ENCODE data around the gene NRG2.
A peak's percentile ranks its signal among the peaks of the same experiment; 100 is the strongest.

Gene NRG2

DNA sequence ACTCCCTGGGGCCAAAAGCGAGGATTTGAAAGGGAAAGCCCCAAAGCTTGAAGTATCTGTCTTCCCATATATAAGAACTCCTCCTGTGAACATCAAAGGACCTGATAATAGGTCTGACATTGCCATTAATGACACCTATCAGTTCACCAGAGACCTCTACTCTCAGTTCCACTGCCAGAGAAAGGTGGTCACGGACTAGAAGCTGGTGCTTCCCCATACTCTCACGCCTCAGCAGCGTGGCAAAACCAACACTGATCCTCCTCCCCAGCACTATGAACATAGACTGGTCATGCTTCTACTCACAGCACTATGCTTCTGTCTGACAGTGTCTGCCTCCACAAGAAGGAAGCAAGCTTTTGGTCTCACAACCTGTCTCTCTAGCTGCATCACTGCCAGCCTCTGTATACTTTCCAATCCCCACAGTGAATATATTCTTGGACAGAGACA is 37.9 kb downstream of the NRG2 start:
- no peak for DNase-seq

DNA sequence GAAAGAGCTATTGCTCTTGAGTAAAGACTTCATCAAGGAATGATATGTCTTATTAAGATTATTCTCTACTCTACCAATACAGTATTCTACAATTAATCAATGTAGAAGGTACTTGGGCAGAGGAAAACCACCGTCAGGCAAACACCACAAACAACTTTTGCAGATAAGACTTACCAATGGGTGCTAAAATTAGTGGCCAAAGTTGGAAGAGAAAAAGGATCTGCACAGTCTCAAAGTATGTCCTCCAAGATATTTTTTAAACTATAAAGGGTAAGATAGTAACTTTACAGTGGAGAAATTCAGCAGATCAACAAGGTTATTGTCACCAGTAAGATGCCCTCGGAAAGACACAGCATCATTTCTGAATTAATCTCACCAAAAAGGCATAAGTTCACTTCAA is 38.9 kb downstream of the NRG2 start:
- DNase-seq: no peak

DNA sequence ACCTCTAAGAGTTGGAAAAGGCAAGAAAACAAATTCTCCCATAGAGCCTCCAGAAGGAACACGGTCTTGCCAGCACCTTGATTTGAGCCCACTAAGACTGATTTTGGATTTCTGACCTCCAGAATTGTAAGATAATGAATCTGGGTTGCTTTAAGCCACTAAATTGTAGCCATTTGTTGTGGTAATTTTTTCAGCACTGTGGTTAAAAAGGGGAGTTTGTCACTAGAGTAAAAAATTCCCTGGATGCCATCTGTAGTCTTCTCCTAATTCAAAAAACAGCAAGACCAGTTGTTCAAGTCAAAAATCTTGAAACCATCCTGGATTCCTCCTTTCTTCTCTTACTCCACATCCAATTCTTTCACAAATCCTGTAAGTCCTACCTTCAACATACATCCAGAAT is 39.6 kb downstream of the NRG2 start:
- no peak for DNase-seq

DNA sequence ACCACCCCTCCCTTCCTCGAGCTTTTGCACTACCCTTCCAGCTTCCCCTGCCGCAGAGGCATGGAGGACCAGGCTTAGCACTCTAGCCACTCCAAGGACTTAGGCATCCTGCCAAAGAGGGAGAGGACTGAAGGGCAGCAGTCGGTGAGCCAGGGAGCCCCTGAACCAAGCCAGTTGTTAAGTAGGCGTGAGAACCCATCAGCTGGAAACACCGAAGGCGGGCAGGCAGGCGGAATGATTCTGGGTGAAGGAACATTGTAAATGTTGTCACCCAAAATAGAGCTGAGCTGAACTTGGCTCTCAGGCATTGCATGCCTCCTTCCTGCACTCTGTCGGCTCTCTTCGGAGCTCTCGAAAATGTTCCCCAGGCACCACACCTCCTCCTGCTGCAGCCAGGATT is 42.8 kb downstream of the NRG2 start:
- no peak for DNase-seq

DNA sequence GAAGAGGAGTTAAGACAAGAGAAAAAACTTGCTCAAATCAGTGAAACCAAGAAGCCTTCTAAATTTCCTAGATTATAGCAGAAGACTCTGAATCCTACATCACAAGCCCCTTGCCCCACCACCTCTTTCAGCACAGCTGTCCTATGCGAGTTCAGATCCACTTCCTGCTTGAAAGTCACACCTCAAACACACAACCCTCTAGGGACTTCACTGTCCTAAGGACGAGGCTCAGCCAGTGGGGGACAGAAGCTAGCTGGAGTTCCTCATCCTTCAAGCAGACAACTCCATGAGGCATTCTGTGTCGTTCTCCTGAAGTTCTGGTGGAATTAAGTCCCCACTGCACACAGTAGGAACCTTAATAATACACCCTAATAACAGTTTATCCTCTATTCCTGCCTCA is 44.3 kb downstream of the NRG2 start:
- no peak for DNase-seq

DNA sequence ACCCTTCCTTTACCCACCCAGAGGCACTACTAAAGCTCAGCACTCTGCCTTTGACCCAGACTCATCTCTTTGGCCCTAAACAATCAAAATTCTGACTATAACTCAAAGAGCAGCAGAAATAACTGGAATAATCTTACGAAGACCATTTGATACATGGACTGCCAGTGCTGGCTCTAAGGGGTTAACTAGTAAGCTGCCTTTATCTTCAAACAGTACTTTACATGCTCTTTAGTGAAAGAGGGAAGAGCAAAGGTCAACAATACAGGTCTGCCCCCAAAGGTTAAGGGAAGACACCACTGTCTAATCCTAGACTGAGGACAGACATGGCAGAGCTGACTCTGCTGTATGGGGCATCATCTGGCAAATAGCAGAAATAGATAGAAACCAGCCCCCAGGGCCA is 45.8 kb downstream of the NRG2 start:
- DNase-seq: no peak

DNA sequence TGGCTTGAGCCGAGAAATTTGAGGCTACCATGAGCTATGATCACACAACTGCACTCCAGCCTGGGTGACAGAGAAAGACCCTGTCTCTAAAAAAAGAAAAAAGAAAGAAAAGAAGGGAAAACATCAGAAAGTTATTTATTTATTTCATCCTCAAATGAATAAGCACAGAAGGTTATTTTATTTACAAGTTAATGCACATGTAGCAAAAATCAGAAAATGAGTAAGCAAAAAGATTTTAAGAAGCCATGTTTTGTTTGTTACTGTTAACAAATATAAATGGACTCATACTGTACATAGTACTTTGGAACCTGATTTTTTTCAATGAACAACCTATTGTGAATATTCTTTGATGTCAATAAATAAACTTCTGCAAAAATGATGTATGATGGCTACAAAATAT is 47.2 kb downstream of the NRG2 start:
- DNase-seq: no peak

DNA sequence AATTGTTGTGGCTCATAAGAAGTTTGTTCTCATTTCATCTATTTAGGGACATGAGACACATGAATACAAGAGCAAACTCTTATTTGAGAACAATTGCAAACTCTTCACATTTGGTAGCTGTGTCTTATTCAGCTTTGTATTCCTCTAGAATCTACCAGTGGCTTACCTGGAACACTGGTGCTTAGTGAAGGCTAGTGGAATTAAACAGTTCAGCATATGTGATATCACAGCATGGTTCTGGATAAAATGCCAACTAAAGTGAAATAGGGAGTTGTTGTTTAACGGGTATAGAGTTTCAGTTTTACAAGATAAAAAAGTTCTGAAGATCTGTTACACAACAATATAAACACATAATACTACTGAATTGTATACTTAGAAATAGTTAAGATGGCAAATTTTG is 48.9 kb downstream of the NRG2 start:
- no peak for DNase-seq

DNA sequence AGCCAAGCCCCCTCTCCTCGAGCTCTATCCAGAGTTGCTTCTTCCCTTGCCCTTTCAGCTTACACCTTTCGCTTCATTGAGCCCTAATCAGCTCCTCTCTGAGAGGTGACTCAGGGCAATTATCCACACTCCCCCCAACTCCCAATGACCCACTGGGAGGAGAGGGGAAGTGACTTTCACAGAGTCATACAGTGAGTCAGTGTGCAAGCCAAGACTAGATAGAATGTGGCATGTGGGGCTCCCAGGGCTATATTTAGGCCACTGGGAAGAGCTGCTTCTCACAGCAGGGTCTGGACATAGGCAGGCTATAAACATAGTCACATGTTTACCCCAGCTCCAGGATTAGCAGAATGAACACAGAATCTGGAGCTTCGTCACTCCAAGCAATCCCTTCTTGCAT is 57.4 kb downstream of the NRG2 start:
- DNase-seq: no peak

DNA sequence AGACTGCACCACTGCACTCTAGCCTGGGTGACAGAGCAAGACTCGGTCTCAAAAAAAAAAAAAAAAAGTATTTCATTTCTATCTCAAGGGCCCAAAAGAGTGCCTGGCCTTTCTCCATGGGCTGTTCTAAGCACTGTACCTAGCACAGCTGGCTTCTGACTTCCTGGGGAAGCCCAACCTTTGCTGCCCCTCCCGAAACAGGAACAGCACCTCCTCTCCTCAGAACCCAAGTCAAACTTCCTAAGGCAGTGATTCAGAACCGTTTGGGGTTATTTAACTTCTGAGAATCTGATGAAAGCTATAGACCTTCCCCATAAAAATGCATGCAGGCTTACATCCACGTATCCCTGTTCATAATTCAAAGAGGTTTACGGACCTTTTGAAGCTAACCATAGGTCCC is 57.8 kb downstream of the NRG2 start:
- no peak for DNase-seq

DNA sequence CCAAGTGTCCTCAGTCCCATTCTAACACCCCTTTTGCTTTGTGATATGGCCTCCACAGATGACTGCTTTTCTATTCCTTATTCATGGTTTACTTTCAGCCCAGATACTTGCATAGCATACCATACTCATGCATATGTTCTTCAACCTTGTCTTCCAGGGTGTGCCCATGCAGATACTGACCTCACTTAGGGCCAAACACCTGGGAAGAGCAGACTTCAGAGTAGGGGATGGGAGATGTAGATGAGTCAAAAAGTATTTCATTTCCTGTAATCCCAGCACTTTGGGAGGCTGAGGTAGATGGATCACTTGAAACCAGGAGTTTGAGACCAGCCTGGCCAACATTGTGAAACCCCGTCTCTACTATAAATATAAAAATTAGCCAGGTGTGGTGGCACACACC is 58.3 kb downstream of the NRG2 start:
- no peak for DNase-seq

DNA sequence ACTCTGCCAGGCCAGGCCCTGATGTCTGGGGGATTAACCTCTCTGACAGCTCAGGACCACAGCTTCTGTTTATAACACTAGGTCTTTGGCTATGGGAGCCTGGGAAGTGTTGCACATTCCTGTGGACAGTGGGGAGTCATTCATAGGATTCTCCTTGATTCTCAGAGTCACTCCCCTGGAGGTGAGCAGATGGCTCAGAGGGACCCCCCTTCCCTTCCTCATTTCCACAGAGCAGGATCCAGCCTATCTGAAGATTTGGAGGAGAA is 60.2 kb downstream of the NRG2 start:
- no peak for DNase-seq

DNA sequence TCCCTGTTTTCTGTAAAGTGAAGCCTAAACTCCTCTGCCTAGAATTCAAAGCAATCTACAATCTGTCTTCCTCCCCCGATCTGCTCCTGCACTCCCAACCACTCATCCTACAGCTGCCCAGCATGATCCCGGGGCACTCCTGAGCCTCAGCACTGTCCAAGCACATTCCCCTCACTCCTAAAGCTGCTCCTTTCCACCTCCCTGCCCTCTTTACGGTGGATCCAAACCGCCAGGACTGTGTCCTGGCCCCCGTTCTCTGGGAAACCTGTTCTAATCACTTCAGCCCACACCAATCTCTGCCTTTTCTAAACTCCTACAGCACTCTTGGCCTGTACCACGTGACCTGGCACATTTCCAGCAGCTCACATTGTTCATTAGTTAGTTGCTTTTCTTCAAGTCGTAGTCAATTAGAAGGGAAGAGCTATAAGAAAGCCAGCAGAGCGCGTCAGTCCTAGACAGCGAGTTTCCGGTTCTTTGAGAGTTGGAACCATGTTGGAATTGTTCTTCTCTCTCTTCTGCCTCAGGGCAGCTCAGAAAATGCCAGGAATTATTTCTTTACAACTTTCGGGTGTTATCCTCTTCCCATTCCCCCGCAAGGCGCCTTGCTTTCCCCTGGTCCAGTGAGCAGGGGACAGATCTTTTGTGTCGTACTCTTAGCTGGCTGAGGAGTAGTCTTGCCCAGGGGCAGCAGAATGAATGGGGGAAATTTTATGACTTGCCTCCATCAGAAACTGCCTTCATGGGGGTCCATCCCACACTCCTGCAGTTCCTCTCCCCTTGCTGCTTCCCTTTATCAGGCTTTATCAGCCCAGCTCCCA is 60.7 kb downstream of the NRG2 start:
- DNase-seq: no peak

DNA sequence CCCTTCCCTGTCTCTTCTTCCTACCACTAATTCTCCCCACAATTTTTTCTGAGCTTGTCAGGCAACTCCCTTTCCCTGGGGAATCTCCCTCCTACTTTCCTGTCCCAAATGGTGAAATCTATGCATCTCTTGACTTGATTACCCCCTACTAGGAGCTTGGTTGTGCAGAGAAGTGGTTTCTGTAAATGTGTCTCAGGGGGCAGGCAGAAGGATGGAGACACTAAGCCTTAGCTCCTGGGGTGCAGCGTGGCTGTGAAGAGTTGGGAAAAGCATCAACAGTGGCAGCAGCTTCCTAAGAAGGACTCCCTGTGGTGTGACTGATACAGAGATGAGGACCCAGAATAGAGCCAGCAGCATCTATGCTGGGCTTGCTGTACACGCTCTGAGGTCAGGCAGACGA is 62.3 kb downstream of the NRG2 start:
- no peak for DNase-seq

DNA sequence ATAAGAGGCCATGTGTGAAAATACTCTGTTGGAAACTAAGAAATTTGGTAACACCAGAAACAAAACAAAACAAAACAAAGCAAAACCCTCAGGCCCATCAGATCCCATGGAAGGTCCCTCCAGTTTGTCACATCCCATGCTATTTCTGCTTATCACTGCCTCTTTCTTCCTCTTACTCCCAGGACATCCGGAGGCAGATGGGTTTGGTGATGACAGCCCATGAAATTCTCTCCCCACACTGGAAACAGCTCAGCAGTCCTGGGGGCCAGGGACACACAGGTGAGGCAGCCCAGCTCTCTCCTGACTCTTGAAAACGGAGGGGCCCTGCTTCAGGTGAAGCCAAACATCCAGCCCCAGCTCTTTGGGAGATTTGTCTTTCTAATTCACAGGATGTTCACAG is 63.2 kb downstream of the NRG2 start:
- no peak for DNase-seq

DNA sequence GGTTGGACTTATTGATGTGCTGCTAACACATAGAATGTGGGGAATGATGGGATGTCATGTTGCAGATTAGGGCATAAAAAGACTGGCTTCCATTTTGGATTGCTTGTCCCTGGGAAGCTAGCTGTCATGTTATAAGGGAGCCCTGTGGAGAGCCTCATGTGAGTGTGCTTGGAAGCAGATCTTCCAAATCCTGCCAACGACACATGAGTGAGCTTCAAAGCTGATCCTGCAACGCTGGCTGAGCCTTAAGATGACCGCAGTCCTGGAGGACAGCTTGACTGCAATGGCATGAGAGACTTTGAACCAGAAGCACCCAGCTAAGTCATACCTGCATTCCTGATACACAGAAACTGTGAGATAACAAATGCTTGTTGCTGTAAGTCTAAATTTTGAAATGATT is 63.6 kb downstream of the NRG2 start:
- no peak for DNase-seq

DNA sequence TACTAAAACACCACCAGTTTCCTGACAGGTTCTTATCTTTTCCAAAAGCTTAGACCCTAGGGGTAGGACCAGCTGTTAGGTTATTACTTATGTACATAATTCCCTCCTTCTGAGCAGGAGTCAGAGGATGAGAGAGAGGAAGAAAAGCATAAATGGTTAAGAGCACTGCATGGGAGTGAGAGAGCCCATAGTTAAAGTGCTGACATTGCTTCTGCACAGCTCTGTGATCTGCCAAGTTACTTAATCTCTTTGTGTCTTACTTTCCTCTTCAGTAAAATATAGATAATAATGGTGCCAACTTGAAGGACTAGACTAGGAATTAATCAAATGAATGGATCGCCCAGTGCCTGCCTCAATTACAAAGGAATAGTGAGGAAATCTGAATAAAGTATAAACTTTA is 66.4 kb downstream of the NRG2 start:
- no peak for DNase-seq

DNA sequence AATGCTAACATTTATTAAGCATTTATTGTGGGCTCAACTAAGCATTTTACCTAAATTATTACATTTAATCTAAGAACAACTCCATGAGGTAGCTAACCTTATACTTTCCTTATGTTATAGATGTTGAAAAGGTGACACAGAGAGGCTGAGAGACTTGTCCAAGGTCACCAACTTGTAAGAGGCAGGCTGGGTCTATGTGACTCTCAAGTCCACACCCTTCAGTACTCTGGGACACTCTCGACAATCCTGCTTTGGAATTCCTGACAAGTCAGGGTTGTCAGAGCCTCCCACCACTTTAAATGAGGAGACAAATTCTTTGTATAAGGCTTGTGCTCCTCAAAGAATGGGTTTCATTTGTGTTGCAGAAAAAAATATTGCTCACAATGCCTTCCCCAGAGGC is 67.2 kb downstream of the NRG2 start:
- DNase-seq: no peak

DNA sequence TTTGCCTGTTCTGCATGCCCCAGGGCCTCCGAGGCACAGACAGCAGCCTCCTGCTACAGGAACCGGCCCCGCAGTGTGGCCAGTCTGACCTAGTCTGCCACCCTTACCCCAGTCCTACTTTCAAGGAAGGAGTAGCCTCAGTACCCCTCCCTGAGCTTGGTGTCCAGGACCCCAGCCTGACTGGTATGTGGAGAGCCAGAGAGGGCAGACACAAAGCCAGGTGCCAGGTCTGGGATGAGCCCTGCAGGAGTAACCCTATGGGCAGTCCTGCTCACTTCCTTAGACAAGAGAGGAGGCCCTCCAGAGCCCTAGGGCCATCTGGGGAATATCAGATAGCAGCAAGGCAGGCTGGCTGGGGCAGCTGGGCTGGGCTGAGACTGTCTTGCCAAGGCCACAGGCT is 67.8 kb downstream of the NRG2 start:
- no peak for DNase-seq

DNA sequence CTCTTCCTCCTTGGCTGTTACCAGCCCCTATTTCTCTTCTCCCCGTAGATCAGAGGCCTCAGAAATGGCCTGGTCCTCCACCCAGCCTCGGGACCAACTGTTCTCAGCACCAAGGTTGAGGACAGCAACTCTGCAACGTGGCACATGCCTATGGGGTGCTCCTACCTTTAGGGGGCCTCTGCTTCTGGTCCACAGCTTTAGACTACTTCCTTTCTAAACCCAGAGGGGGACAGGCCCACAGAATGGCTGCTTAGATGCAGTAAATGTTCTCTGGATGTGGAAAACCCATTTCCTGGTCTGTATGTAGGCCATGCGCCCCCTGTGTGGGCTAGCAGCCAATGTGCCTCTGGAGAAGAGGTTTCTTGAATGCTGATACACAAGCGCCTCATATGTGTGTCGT is 68.4 kb downstream of the NRG2 start:
- no peak for DNase-seq

DNA sequence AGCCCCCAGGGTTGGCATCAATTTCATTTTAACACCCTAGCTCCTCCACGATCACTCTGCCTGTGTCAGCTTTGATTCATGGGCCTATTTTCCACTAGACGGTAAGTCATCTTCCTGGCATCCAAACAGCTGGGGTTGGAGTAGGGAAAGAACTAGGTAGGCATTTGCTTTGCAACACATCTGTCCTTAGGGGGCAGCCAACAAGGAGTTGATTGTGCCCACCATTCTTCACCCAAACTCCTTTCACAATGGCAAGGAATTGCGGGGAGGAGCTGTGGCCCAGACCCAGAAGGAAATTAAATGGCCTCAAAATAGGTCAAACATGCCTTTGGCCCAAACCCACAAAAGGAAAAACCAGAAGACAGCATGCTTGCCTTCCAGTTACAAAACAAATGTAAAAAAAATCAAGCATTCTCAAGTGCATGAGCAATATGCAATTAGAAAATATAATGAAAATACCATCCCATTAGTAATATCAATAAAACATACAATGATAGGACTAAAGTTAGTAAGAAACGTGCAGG is 71.8 kb downstream of the NRG2 start:
- DNase-seq: no peak

DNA sequence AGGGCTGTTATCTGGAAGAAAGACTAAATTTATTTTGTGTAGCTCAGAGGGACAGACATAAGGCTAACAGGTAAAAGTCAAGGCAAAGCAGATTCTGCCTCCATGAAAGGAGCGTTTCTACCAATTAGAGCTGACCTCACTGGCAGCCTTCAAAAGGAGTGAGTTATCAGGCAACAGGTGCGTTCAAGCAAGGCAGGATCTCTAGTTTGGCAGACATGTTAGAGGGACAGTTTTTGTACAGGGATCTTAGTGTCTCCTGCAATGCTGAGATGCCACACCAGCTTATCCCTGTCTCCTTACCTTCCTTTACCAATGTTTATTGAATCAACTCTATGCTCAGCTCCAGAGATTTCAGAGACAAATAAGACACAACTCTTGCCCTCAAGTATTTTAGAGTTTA is 73.8 kb downstream of the NRG2 start:
- no peak for DNase-seq

DNA sequence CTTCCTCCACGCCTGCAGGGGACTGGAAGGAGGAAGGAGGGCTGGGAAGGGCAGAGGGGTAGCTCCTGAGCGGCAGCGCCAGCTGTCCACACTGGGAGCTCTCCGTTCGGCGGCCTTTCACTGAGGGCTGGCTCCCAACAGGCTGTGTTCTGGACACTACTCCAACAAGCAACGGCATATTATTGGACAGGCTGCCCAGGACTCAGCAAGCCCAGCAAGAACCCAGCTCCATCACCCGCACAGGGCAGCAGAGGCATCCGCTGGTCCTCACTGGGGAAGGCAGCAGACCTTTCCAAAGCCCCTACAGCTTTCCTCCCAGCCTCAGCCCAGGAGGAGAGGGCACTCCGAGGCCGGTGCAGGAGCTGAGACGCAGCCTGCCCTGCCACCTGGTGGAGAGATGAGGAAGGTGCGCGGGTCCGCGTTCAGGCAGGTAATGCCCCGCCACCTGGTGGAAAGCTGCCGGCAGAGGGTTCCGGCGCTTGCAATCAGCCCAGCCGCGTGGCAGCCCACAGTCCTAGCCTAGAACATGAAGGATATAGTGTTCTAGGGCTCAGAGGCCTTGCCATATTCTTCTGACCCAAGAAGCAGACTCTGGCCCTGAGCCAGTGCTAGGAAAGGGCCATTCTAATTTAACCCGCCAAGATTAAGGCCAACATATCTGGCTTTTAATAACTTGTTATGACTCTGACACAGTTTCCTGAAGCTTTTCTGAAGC is 74.4 kb downstream of the NRG2 start:
- peak; percentile 68 to 95 for DNase-seq

DNA sequence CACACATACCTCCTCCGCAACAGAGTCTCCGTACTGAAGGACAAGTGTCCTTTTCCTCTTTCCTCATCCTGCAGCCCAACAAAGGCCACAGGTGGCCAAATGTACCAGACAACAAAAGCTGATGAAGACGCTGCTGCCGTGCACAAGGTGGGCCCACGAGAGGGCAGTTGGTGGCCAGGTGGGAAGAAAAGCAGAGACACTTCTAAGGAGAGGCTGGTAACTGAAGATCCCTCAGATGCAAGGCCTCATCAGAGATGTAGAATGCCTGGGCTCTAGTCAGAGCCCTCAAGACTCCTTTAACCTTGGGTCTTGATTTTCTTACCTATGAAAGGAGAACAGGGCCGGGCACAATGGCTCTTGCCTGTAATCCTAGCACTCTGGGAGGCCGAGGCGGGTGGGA is 75.7 kb downstream of the NRG2 start:
- no peak for DNase-seq

DNA sequence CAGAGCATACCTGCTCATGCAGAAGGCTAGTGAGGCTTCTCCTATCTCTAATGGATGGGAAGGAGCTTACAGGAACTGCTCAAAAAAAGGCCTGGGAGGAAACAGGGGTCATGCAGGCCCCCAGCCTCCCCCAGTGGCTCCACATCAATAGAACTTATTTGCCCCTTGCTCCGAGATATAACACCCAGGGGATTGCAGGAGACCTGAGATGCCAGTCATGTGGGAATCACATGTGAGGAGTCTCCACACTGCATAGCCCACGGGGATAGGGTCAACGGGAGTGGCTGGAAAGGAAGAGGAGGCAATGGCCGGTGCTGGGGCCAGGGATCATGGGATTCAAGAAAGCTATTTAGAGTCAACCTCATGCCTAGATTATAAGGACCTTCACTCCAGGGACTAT is 76.2 kb downstream of the NRG2 start:
- DNase-seq: no peak
